Central memory CD4-positive, alpha-beta T cell (primary cell): ENCODE data around the gene ABRACL.
"Not testable (repeated sequence)": the region's sequence is repeated elsewhere in the genome, so short reads cannot be mapped to it uniquely, and the experiment has no call there.

Source experiments
- DNase-seq: peaks from one replicate; pipeline ENCODE4 v3.0.0; 2022

ABRACL gene

GRCh38 chr6:139013185-139013800 lies 15.3 kb upstream of the ABRACL start:
- no peak for DNase-seq

DNA sequence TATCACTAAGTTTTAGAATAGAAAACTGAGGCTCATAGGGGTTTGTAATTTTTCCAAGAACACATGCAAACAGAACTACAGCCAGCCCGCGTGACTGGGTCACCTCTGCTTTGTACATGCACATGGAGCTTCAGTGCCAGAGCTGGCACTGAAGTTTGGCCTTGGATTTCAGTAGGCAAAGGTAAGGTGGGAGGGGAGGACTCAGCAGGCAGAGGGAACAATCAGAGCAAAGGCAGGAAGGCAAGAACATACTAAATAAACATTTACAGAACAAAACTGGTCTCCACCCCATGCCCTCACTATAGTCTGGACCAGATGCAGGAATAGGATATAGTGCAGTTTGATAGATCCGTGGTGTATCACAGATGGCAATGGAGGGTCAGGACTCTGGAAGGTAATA lies 13.6 kb upstream of the ABRACL start:
- no peak for DNase-seq

- no peak for DNase-seq
Measured at GRCh38 chr6:139016337-139017213, 12.0 kb upstream of the ABRACL start.

DNA sequence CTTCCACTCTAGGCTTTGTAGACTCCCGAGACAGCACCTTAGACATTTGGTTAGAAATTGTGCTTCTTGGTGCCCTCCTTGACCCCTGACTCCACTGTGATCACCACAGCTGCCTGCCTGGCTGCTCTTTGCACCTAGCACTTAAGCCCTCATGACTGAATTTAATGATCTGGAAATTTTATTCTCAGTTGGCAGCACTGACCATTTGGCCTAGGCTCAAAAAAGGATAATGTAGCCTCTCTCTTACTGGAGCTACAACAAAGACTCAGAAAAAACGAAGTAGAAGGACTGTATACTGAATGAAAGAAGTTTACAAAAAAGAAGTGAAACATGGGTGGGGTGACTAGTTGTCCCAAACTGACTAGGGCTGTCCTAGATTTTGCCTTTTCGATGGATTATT lies 11.3 kb upstream of the ABRACL start:
- DNase-seq: no peak

DNA sequence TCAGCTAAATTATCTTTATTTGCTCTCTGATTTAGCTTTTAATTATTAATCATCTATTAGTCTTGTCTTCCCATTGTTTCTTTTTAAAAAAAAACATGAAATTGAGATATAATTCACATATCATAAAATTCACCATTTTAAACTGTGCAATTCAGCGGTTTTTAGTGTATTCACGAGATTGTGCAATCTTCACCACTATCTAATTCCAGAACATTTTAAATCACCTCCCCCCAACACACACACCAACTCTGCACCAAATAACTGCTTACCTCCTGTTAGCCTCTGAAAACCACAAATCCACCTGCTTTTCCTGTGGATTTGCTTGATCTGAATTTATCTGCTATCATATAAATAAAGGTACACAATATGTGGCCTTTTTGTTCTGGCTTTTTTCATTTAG lies 8.8 kb upstream of the ABRACL start:
- DNase-seq: no peak

DNA sequence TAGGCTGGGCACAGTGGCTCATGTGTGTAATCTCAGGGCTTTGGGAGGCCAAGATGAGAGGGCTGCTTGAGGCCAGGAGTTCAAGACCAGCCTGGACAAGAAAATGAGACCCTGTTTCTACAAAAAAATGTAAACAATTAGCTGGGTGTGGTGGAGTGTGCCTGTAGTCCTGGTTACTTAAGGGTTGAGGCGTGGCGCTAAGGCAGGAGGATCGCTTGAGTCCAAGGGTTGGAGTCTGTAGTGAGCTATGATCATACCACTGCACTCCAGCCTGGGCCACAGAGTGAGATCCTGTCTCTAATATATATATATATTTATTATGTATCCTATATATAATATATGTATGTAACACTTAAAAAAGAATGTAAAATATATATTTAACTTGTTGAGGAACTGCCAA lies 7.9 kb upstream of the ABRACL start:
- no peak for DNase-seq

GRCh38 chr6:139025416-139025815 lies 3.1 kb upstream of the ABRACL start:
- DNase-seq: not testable (repeated sequence)

- peak; percentile 23 for DNase-seq
Measured at GRCh38 chr6:139027620-139028182, 844 bp upstream of the ABRACL start.

GRCh38 chr6:139028215-139028657 lies 309 bp upstream of the ABRACL start:
- DNase-seq: no peak

- DNase-seq: no peak
Measured at GRCh38 chr6:139029470-139030227, 1.1 kb downstream of the ABRACL start.

DNA sequence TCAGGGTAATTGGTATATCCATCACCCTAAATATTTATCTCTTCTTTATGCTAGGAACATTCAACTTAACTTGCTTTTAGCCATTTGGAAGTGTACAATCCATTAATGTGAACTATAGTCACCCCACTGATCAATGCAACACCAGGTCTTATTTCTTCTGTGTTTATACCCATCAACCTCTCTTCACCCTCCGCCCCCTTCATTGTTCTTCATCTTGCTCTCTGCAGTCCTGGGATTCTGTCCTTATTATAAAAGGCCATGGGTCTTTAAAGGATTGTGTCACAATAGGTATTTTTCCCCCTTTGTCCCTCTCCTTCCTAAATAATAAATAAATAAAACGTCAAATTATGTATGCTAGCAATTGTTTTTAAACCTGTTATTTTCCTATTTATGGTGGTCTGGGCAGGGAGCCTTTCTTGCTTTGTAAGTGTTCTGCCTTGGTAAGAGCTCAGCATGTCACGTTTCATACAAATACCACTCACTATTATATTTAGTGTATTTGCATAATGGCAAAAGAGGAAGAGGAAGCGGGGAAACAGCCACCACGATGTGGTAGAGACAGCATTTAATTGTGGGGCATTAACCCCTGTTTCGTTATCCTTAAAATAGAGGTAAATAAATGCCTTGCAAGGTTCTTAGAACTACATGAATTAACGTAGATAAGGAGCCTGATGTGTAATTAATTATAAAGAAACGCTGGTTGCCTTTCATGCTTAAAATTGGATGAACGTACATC lies 1.9 kb downstream of the ABRACL start:
- peak; percentile 33 for DNase-seq

GRCh38 chr6:139037490-139037889 lies 8.9 kb downstream of the ABRACL start:
- no peak for DNase-seq

DNA sequence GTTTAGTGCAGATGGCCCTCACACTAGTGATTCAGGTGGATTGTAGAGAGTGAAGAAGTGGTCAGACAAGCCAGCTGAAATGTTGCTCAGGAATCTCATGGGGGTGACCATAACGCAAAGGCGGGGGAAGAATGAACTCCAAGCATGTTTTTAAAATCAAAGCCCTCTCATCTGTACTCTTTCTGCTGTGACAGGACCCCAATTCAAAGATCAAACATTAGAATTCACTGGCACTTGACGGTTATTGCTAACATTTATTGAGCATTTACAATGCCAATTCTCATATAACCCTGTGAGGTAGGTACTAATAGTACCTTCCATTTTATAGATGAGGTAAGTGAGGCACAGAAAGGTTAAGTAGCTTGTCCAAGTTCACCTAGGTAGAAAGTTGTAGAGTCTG lies 15.7 kb downstream of the ABRACL start:
- no peak for DNase-seq

DNA sequence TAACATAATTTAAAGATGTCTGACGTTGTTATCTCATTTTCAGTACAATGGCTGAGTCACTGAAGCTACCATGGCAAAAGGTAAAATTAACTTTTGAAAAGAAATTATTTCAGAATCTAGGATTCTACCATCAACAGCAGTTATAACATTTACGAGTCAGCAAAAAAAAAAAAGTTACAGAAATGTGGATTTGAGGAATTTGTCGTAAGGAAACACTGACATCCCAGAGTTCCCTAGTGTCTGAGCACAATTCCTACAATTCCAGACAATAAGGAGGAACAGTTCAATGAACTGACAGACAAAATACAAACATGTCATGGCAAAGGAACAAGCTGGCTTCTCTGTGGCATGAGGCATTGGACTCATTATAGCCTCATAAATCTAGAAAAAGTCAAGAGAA lies 19.1 kb downstream of the ABRACL start:
- DNase-seq: no peak

DNA sequence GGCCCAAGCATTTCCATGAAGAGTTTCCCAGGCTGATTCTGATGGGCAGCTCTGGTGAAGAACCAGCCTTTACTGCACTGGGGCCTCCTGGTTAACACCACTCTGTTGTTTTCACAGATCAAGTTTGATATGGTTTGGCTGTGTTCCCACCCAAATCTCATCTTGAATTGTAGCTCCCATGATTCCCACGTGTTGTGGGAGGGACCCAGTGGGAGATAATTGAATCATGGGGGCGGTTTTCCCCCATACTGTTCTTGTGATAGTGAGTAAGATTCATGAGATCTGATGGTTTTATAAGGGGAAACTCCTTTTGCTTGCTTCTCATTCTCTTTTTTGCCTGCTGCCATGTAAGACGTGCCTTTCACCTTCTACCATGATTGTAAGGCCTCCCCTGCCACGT lies 20.4 kb downstream of the ABRACL start:
- not testable (repeated sequence) for DNase-seq

GRCh38 chr6:139050131-139050769 lies 21.7 kb downstream of the ABRACL start:
- not testable (repeated sequence) for DNase-seq

DNA sequence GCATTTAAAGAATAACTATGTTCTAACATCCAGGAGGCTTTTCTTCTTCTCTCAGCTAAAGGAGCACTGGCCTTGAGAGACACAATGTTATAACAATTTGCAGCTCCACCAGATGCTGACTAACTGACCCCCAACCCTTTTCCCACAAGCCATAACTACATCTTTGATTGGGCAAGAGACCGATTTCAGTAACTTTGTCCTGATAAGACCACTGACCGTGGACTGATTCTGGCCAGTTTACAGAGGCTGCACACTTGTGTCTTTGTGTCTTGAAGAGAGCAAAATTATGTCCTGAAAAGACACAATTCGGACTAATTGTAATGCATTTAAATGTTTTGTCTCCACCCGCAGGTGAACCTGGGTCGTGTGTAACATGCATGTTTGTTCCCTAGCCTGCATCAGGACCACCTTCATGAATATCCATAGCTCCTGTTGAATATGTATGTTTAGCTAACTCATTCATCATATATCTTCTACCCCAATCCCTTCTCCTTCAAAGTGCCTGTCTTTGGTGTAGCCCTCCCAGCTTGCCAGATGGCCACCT lies 22.3 kb downstream of the ABRACL start:
- no peak for DNase-seq

DNA sequence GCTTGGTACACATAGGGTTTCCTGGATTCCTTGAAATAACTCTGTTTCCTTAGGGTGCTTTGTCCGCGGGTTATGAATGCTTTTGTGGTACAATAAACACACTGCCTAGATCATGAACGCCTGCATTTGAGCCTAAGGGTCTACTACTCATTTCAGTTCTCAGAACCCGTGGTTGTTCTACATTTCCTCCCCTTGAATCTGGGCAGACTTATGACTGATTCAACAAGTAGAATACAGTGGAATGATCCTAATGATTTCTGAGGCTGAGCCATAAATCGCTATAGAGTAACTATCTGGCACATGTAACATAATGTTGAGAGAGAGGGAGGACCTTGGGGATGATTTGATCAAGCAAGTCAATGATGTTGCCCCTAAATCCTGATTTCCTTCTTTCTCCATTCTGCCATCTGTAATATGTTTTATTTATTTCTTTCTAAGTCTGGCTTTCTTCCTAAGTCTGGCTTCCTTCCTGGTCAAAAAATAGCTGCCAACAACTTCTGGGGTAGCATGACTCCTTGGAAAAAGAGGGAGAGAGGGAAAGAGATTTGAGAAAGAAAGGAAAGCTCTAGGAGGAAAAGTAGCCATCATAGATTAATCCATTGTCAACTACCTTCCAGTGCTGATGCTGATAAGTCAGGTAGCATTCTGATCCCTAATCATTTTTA lies 23.0 kb downstream of the ABRACL start:
- no peak for DNase-seq

- DNase-seq: no peak
Measured at GRCh38 chr6:139053382-139053781, 24.8 kb downstream of the ABRACL start.

- DNase-seq: no peak
Measured at GRCh38 chr6:139054001-139054400, 25.5 kb downstream of the ABRACL start.

GRCh38 chr6:139055709-139056108 lies 27.2 kb downstream of the ABRACL start:
- no peak for DNase-seq
